ENCODE measurements around the gene HAAO. TPM values are rescaled to one million over a fixed set of nuclear protein-coding genes. Genes with fewer than 3 reads are reported as not detected.

Gene HAAO
- total RNA-seq, 6 experiments from 2014 or later: 60.7 to 187 (median 114) TPM

- peak overlapping the region in 2 of 3 donors; percentile 6 to 83 for H3K4me3 ChIP-seq
- H3K27ac ChIP-seq: peak overlapping the region in 2 of 3 donors; percentile 3 to 98
- no peaks in the 10 kb centered on the region for H3K27me3 ChIP-seq
- no peaks in the 10 kb centered on the region for H3K9me3 ChIP-seq
- ATAC-seq (no peak), DNase-seq (no peak)
- peaks cover 0 to 60% (median 26%) of the 10 kb centered on the region in 4 donors for H3K4me1 ChIP-seq
- no peak for TF ChIP-seq CTCF (IDR thresholded peaks at IDR 0.05)
- TF ChIP-seq POLR2A (IDR thresholded peaks at IDR 0.05): no peak
- H3K36me3 ChIP-seq: no peaks in the 10 kb centered on the region
- WGBS (ENCODE audit: insufficient coverage, low coverage, low lambda C conversion rate, missing lambda C conversion rate): 33% methylated on average over 1 of the region's 2 CpGs
- intact Hi-C loops (cut with DNase I): no loop called here
Observed at GRCh38 chr2:42789751-42790150, 2.6 kb downstream of the HAAO start.

DNA sequence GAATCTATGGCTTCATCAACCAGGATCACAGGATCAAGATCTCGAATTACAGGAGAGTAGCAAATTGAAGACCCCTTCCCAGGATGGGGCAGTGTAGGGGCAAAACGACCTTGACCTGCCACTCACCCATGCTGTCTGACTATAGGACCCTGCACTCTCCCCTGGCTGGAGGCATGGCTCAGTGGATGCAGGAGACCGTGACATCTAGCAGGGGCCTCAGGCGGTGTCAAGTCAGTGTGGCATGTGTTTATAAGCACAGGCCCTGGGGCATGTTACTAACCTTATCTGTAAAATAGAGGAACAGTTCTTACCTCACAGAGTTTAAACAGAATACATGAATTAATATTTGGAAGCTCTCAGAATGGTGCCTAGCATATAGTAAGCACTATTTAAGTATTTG is 3.5 kb downstream of the HAAO start:
- 52% methylated on average over 4 of the region's 4 CpGs for WGBS (ENCODE audit: insufficient coverage, low coverage, low lambda C conversion rate, missing lambda C conversion rate)
- peak overlapping the region in 2 of 3 donors; percentile 61 to 98 for H3K27ac ChIP-seq
- peaks cover 0 to 66% (median 29%) of the 10 kb centered on the region in 4 donors for H3K4me1 ChIP-seq
- H3K9me3 ChIP-seq: no peaks in the 10 kb centered on the region
- H3K27me3 ChIP-seq: no peaks in the 10 kb centered on the region
- no peak for TF ChIP-seq POLR2A (IDR thresholded peaks at IDR 0.05)
- no peak for TF ChIP-seq CTCF (IDR thresholded peaks at IDR 0.05)
- intact Hi-C loops (cut with DNase I): no loop called here
- DNase-seq: no peak
- no peaks in the 10 kb centered on the region for H3K36me3 ChIP-seq
- ATAC-seq: no peak
- no peak overlapping the region for H3K4me3 ChIP-seq

DNA sequence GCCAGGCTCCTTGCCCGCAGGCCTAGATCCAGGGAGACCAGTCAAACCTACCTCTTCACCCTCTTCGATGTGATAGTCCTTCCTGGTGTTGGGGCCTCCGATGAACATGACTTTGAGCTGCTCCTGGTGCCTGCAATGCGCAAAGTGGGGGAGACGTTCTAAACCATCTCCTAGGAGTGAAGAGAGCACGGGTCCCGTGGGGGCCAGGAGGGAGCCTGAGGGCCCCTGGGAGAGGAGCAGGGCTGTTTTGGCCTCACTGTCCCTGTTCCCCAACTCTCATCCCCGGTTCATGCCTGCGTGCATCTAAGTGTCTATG is 3.9 kb downstream of the HAAO start:
- no peaks in the 10 kb centered on the region for H3K27me3 ChIP-seq
- peak overlapping the region in 2 of 3 donors; percentile 9 to 15 for H3K4me3 ChIP-seq
- ATAC-seq: peak in 1 of 4 donors; percentile 1
- WGBS (ENCODE audit: insufficient coverage, low coverage, low lambda C conversion rate, missing lambda C conversion rate): 18% methylated on average over 7 of the region's 9 CpGs
- DNase-seq: no peak
- TF ChIP-seq POLR2A (IDR thresholded peaks at IDR 0.05) (no peak), CTCF (IDR thresholded peaks at IDR 0.05) (no peak)
- H3K9me3 ChIP-seq: no peaks in the 10 kb centered on the region
- peak overlapping the region in 2 of 3 donors; percentile 61 to 98 for H3K27ac ChIP-seq
- peaks cover 0 to 70% (median 31%) of the 10 kb centered on the region in 4 donors for H3K4me1 ChIP-seq
- H3K36me3 ChIP-seq: peaks cover 0 to 2% (median 0%) of the 10 kb centered on the region in 4 donors
- intact Hi-C loops (cut with DNase I): no loop called here

DNA sequence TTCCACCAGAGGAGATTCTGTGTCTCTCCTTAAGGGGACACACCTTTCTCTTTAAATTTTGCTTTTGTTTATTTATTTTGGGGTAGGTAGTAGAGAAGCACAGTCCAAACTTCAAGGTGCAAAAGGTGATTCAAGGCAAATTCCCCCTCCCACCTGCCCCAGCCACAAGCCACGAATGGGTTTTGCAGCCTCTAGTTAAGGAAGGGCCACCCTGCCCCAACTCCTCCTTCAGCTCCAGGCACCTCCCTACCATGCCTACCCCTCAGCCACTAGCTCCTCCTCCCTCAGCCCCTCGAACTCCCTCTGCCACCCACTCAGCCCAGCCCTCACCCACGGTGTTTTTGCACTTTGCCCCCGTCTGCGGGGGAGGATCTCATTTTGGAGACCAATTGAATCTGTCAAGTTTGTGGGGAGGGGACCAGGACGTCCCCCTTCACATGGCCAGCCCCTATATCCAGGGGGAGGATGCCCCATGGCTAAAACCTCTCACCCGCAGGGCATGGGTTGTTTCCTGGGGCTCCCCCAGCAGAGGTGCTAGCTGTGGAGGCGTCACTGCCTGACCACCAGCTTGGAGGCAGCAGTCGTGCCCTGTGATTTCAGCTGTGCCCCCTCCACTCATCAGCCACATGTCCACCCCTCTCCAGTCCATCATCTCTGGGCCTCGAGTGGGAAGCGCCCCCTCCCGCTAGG is 4.5 kb downstream of the HAAO start:
- ATAC-seq: peak; percentile 31 to 89 (median 78)
- Histone ChIP-seq H3K27me3 (no peaks in the 10 kb centered on the region), H3K4me3 (peak overlapping the region in 2 of 3 donors; percentile 23 to 37), H3K27ac (peak overlapping the region in 2 of 3 donors; percentile 73 to 98), H3K36me3 (peaks cover 0 to 7% (median 0%) of the 10 kb centered on the region in 4 donors), H3K4me1 (peaks cover 0 to 75% (median 32%) of the 10 kb centered on the region in 4 donors), H3K9me3 (no peaks in the 10 kb centered on the region)
- intact Hi-C loops (cut with DNase I): no loop called here
- 18% methylated on average over 5 of the region's 12 CpGs for WGBS (ENCODE audit: insufficient coverage, low coverage, low lambda C conversion rate, missing lambda C conversion rate)
- peak in 2 of 3 donors; percentile 96 for DNase-seq
- no peak for TF ChIP-seq CTCF (IDR thresholded peaks at IDR 0.05)
- no peak for TF ChIP-seq POLR2A (IDR thresholded peaks at IDR 0.05)

All from right lobe of liver (tissue), 6 donors.